ENCODE measurements around the gene TRABD2A. TPM values are rescaled to one million over a fixed set of nuclear protein-coding genes. Genes with fewer than 3 reads are reported as not detected.
A peak's percentile ranks its signal among the peaks of the same experiment; 100 is the strongest.

TRABD2A gene
- total and polyA plus RNA-seq, 4 donors: 0.65 to 2.9 (median 1.2) TPM

GRCh38 chr2:84905181-84906107, 24.6 kb upstream of the TRABD2A start, which contains the start of gene TMSB10:
Gene TMSB10 (plus strand): TSS chr2:84905656.
- peak within 1 kb of the TSS; percentile 85 for H3K27ac ChIP-seq (ENCODE audit: low read depth, low read length)
- peaks cover 14% of the 10 kb centered on the region for H3K36me3 ChIP-seq (ENCODE audit: control insufficient read depth, insufficient read depth, low read length)
- peak in 5 of 6 donors; percentile 68 to 96 (median 79) for DNase-seq (ENCODE audit: low read depth in 4 of 6, low spot score in 6 of 6)
- no peaks in the 10 kb centered on the region for H3K27me3 ChIP-seq (ENCODE audit: control insufficient read depth, insufficient read depth, low read length)
- peaks cover 15% of the 10 kb centered on the region for H3K4me1 ChIP-seq (ENCODE audit: control insufficient read depth, insufficient read depth, low read length)
- H3K9me3 ChIP-seq (ENCODE audit: control insufficient read depth, insufficient read depth, low read length): no peaks in the 10 kb centered on the region
- WGBS (ENCODE audit: insufficient coverage): under 1% methylated on average over 91 of the region's 94 CpGs
- H3K4me3 ChIP-seq (ENCODE audit: low read depth, low read length): peak within 1 kb of the TSS; percentile 97

- WGBS (ENCODE audit: insufficient coverage): 0% methylated on average over 11 of the region's 21 CpGs
- no peaks in the 10 kb centered on the region for H3K9me3 ChIP-seq (ENCODE audit: control insufficient read depth, insufficient read depth, low read length)
- H3K36me3 ChIP-seq (ENCODE audit: control insufficient read depth, insufficient read depth, low read length): peaks cover 12% of the 10 kb centered on the region
- H3K4me1 ChIP-seq (ENCODE audit: control insufficient read depth, insufficient read depth, low read length): peaks cover 15% of the 10 kb centered on the region
- H3K27me3 ChIP-seq (ENCODE audit: control insufficient read depth, insufficient read depth, low read length): no peaks in the 10 kb centered on the region
- H3K4me3 ChIP-seq (ENCODE audit: low read depth, low read length): peak overlapping the region; percentile 97
- DNase-seq (ENCODE audit: low read depth in 4 of 6, low spot score in 6 of 6): peak in 3 of 6 donors; percentile 56 to 89 (median 83)
- H3K27ac ChIP-seq (ENCODE audit: low read depth, low read length): peak overlapping the region; percentile 84
Observed at GRCh38 chr2:84904717-84905174, 23.9 kb upstream of the TRABD2A start.

- no peak for DNase-seq (ENCODE audit: low read depth in 4 of 6, low spot score in 6 of 6)
- WGBS (ENCODE audit: insufficient coverage): 73% methylated on average over 6 of the region's 9 CpGs
- H3K4me3 ChIP-seq (ENCODE audit: low read depth, low read length): no peak overlapping the region
Observed at GRCh38 chr2:84904151-84904550, 23.3 kb upstream of the TRABD2A start.

GRCh38 chr2:84902526-84902925, 21.6 kb upstream of the TRABD2A start:
- DNase-seq (ENCODE audit: low read depth in 4 of 6, low spot score in 6 of 6): no peak
- Histone ChIP-seq H3K9me3 (ENCODE audit: control insufficient read depth, insufficient read depth, low read length) (no peaks in the 10 kb centered on the region), H3K4me3 (ENCODE audit: low read depth, low read length) (no peak overlapping the region), H3K27ac (ENCODE audit: low read depth, low read length) (no peak overlapping the region), H3K36me3 (ENCODE audit: control insufficient read depth, insufficient read depth, low read length) (peaks cover 4% of the 10 kb centered on the region), H3K27me3 (ENCODE audit: control insufficient read depth, insufficient read depth, low read length) (no peaks in the 10 kb centered on the region), H3K4me1 (ENCODE audit: control insufficient read depth, insufficient read depth, low read length) (peaks cover 16% of the 10 kb centered on the region)
- WGBS (ENCODE audit: insufficient coverage): no CpG with 5 or more reads among the region's 4 CpGs

More at GRCh38 chr2:84904151-84904550, 23.3 kb upstream of the TRABD2A start:
- Histone ChIP-seq H3K4me1 (ENCODE audit: control insufficient read depth, insufficient read depth, low read length) (peaks cover 15% of the 10 kb centered on the region), H3K27me3 (ENCODE audit: control insufficient read depth, insufficient read depth, low read length) (no peaks in the 10 kb centered on the region), H3K36me3 (ENCODE audit: control insufficient read depth, insufficient read depth, low read length) (peaks cover 6% of the 10 kb centered on the region), H3K27ac (ENCODE audit: low read depth, low read length) (no peak overlapping the region), H3K9me3 (ENCODE audit: control insufficient read depth, insufficient read depth, low read length) (no peaks in the 10 kb centered on the region)

- Histone ChIP-seq H3K4me1 (ENCODE audit: control insufficient read depth, insufficient read depth, low read length) (peaks cover 11% of the 10 kb centered on the region), H3K9me3 (ENCODE audit: control insufficient read depth, insufficient read depth, low read length) (no peaks in the 10 kb centered on the region), H3K27ac (ENCODE audit: low read depth, low read length) (no peak overlapping the region), H3K27me3 (ENCODE audit: control insufficient read depth, insufficient read depth, low read length) (no peaks in the 10 kb centered on the region), H3K4me3 (ENCODE audit: low read depth, low read length) (no peak overlapping the region), H3K36me3 (ENCODE audit: control insufficient read depth, insufficient read depth, low read length) (peaks cover 4% of the 10 kb centered on the region)
- DNase-seq (ENCODE audit: low read depth in 4 of 6, low spot score in 6 of 6): no peak
- WGBS (ENCODE audit: insufficient coverage): 80% methylated on average over 1 of the region's 2 CpGs
Observed at GRCh38 chr2:84901593-84902120, 20.8 kb upstream of the TRABD2A start.

- no peak overlapping the region for H3K4me3 ChIP-seq (ENCODE audit: low read depth, low read length)
- H3K36me3 ChIP-seq (ENCODE audit: control insufficient read depth, insufficient read depth, low read length): no peaks in the 10 kb centered on the region
- no peak for DNase-seq (ENCODE audit: low read depth in 4 of 6, low spot score in 6 of 6)
- no peaks in the 10 kb centered on the region for H3K9me3 ChIP-seq (ENCODE audit: control insufficient read depth, insufficient read depth, low read length)
- H3K4me1 ChIP-seq (ENCODE audit: control insufficient read depth, insufficient read depth, low read length): peaks cover 6% of the 10 kb centered on the region
- no peak overlapping the region for H3K27ac ChIP-seq (ENCODE audit: low read depth, low read length)
- 100% methylated on average over 1 of the region's 1 CpG for WGBS (ENCODE audit: insufficient coverage)
- no peaks in the 10 kb centered on the region for H3K27me3 ChIP-seq (ENCODE audit: control insufficient read depth, insufficient read depth, low read length)
Observed at GRCh38 chr2:84900971-84901370, 20.1 kb upstream of the TRABD2A start.

- Histone ChIP-seq H3K9me3 (ENCODE audit: control insufficient read depth, insufficient read depth, low read length) (no peaks in the 10 kb centered on the region), H3K27me3 (ENCODE audit: control insufficient read depth, insufficient read depth, low read length) (no peaks in the 10 kb centered on the region), H3K36me3 (ENCODE audit: control insufficient read depth, insufficient read depth, low read length) (no peaks in the 10 kb centered on the region), H3K4me1 (ENCODE audit: control insufficient read depth, insufficient read depth, low read length) (peaks cover 6% of the 10 kb centered on the region), H3K4me3 (ENCODE audit: low read depth, low read length) (no peak overlapping the region), H3K27ac (ENCODE audit: low read depth, low read length) (no peak overlapping the region)
- 92% methylated on average over 5 of the region's 8 CpGs for WGBS (ENCODE audit: insufficient coverage)
- no peak for DNase-seq (ENCODE audit: low read depth in 4 of 6, low spot score in 6 of 6)
Observed at GRCh38 chr2:84899304-84900204, 18.7 kb upstream of the TRABD2A start.

- Histone ChIP-seq H3K4me3 (ENCODE audit: low read depth, low read length) (no peak overlapping the region), H3K27ac (ENCODE audit: low read depth, low read length) (no peak overlapping the region), H3K27me3 (ENCODE audit: control insufficient read depth, insufficient read depth, low read length) (no peaks in the 10 kb centered on the region), H3K9me3 (ENCODE audit: control insufficient read depth, insufficient read depth, low read length) (no peaks in the 10 kb centered on the region), H3K4me1 (ENCODE audit: control insufficient read depth, insufficient read depth, low read length) (peaks cover 6% of the 10 kb centered on the region), H3K36me3 (ENCODE audit: control insufficient read depth, insufficient read depth, low read length) (no peaks in the 10 kb centered on the region)
- DNase-seq (ENCODE audit: low read depth in 4 of 6, low spot score in 6 of 6): no peak
- WGBS (ENCODE audit: insufficient coverage): no CpG with 5 or more reads among the region's 1 CpG
Observed at GRCh38 chr2:84897773-84898172, 16.9 kb upstream of the TRABD2A start.

GRCh38 chr2:84896567-84896966, 15.7 kb upstream of the TRABD2A start:
- no peaks in the 10 kb centered on the region for H3K9me3 ChIP-seq (ENCODE audit: control insufficient read depth, insufficient read depth, low read length)
- 92% methylated on average over 1 of the region's 2 CpGs for WGBS (ENCODE audit: insufficient coverage)
- DNase-seq (ENCODE audit: low read depth in 4 of 6, low spot score in 6 of 6): no peak

More at GRCh38 chr2:84896567-84896966, 15.7 kb upstream of the TRABD2A start:
- no peak overlapping the region for H3K27ac ChIP-seq (ENCODE audit: low read depth, low read length)
- no peak overlapping the region for H3K4me3 ChIP-seq (ENCODE audit: low read depth, low read length)
- peaks cover 6% of the 10 kb centered on the region for H3K4me1 ChIP-seq (ENCODE audit: control insufficient read depth, insufficient read depth, low read length)
- H3K36me3 ChIP-seq (ENCODE audit: control insufficient read depth, insufficient read depth, low read length): no peaks in the 10 kb centered on the region
- H3K27me3 ChIP-seq (ENCODE audit: control insufficient read depth, insufficient read depth, low read length): no peaks in the 10 kb centered on the region

Data from spinal cord (tissue), 10 donors.